ENCODE data around the gene GNA15. TPM values are rescaled to one million over a fixed set of nuclear protein-coding genes. Genes with fewer than 3 reads are reported as not detected.
A peak's percentile ranks its signal among the peaks of the same experiment; 100 is the strongest.

Gene GNA15
- total and polyA plus RNA-seq, 12 donors = 0.61 to 16.3 (median 6.8) TPM

DNA sequence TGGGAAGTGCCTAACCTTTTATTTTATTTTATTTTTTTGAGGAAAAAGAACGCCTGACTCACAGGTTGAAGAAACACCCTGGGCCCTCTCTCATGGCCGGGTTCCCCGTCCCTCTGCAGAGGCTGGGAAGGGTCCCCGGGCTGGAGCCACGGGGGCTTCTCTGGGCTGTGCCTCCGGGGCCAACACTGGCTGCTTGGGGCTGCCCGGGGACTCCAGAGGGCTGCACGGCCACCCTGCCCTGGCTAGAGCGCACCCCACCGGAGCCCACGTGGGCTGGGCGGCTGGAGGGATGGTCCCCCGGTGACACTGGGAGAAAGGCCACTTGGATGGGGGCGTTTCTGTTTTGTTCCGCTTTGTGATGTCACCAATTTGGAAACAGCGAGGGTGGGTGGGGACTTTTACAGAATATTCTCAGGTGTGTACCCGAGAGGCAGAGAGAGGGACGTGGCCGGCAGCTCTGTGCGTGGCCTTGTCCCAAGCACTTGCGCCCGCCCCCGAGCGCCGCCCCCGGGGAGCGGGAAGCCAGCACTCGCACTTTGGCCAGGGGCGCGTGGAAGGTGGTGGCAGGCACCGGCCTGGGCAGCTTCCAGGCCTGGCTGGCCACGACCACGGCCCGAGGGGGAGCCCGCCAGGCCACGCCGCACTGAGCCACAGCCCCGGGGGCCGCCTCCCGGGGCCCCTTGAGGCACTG lies 13.9 kb upstream of the GNA15 start:
- TF ChIP-seq POLR2A (IDR thresholded peaks at IDR 0.05) = no peak
- TF ChIP-seq, protein P1, sequence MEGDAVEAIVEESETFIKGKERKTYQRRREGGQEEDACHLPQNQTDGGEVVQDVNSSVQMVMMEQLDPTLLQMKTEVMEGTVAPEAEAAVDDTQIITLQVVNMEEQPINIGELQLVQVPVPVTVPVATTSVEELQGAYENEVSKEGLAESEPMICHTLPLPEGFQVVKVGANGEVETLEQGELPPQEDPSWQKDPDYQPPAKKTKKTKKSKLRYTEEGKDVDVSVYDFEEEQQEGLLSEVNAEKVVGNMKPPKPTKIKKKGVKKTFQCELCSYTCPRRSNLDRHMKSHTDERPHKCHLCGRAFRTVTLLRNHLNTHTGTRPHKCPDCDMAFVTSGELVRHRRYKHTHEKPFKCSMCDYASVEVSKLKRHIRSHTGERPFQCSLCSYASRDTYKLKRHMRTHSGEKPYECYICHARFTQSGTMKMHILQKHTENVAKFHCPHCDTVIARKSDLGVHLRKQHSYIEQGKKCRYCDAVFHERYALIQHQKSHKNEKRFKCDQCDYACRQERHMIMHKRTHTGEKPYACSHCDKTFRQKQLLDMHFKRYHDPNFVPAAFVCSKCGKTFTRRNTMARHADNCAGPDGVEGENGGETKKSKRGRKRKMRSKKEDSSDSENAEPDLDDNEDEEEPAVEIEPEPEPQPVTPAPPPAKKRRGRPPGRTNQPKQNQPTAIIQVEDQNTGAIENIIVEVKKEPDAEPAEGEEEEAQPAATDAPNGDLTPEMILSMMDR (IDR thresholded peaks at IDR 0.05) = no peak
- H3K36me3 ChIP-seq (replicated peaks in 1 of 2) = peaks cover 0 to 36% of the 10 kb centered on the region in 2 donors
- H3K4me3 ChIP-seq = no peak overlapping the region
- H3K27me3 ChIP-seq = no peaks in the 10 kb centered on the region
- intact Hi-C loops (cut with DNase I) = loop anchor here in 1 of 2 donors (10.0 kb wide), 1 partner anchor 47 kb away; no protein-coding TSS in a partner anchor
- peak in 1 of 7 donors; percentile 17 for DNase-seq
- peaks cover 0 to 8% of the 10 kb centered on the region in 2 donors for H3K4me1 ChIP-seq (replicated peaks in 1 of 2)
- no peak overlapping the region for H3K27ac ChIP-seq
- H3K9me3 ChIP-seq (replicated peaks in 1 of 3) = no peaks in the 10 kb centered on the region
- WGBS, 4 donors = 86 to 93% (median 91%) methylated on average over 20 to 40 of the region's 40 CpGs

DNA sequence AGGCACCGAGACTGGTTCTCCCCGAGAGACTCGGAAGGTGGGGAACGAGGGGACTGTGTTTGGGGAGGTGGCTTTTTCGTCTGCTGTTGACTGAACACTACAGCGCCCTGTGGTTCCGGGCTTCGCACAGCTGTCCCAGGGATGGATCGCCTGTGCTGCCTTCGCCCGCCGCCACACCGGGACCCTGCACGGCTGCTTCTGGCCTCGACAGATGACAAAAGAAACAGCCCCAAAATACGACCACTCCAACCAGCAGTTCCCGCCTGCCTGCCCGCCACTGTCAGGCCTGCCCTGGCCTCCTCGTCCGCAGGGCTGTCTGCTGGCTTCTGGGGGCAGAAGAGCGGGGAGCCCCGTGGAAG lies 13.3 kb upstream of the GNA15 start:
- intact Hi-C loops (cut with DNase I) = loop anchor here in 1 of 2 donors (10.0 kb wide), 1 partner anchor 48 kb away; no protein-coding TSS in a partner anchor
- peaks cover 0 to 8% of the 10 kb centered on the region in 2 donors for H3K4me1 ChIP-seq (replicated peaks in 1 of 2)
- DNase-seq = peak in 1 of 7 donors; percentile 19
- no peak for TF ChIP-seq POLR2A (IDR thresholded peaks at IDR 0.05)
- TF ChIP-seq, protein P1 (IDR thresholded peaks at IDR 0.05) = no peak
- WGBS, 4 donors = 92 to 93% (median 93%) methylated on average over 12 to 22 of the region's 22 CpGs
- H3K27me3 ChIP-seq = no peaks in the 10 kb centered on the region
- peaks cover 0 to 34% of the 10 kb centered on the region in 2 donors for H3K36me3 ChIP-seq (replicated peaks in 1 of 2)
- no peak overlapping the region for H3K4me3 ChIP-seq
- H3K27ac ChIP-seq = no peak overlapping the region
- no peaks in the 10 kb centered on the region for H3K9me3 ChIP-seq (replicated peaks in 1 of 3)

DNA sequence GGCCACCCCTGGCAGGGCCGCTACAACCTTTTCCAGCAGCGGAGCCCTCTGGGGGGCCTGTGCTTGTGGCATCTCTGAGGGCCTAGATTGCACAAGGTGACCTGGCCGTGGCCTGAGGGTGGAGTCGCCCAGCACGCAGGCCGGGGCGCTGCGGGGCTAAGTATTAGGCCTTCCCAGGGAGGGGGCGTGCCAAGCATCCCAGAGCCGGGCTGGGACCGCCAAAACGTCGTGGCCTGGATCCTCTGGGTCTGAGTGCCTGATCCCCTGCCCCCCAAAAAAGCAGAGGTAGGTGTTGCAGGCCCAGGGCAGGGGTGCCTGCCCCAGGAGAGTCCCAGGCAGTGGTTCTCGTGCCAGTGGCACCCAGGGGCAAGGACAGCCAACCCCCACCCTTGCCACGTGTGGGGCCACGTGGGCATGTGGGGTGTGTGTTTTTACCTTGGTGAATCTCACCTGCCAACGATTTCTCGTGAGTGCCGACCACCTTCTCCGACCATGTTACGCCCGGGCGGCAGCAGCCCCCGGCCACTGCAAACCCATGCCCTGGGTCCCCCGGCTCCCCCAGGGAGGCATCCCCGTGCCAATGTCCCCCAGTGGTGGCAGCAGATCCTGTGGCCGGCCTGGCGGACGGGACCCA lies 12.6 kb upstream of the GNA15 start:
- Histone ChIP-seq H3K9me3 (replicated peaks in 1 of 3) (no peaks in the 10 kb centered on the region), H3K27ac (no peak overlapping the region), H3K4me3 (no peak overlapping the region), H3K36me3 (replicated peaks in 1 of 2) (peaks cover 0 to 30% of the 10 kb centered on the region in 2 donors), H3K4me1 (replicated peaks in 1 of 2) (peaks cover 0 to 8% of the 10 kb centered on the region in 2 donors), H3K27me3 (no peaks in the 10 kb centered on the region)
- peak in 2 of 7 donors; percentile 25 to 42 for DNase-seq
- WGBS, 4 donors = 59 to 74% (median 67%) methylated on average over 16 to 29 of the region's 29 CpGs
- intact Hi-C loops (cut with DNase I) = loop anchor here in 1 of 2 donors (10.0 kb wide), 1 partner anchor 48 kb away; no protein-coding TSS in a partner anchor
- TF ChIP-seq POLR2A (IDR thresholded peaks at IDR 0.05) = no peak
- TF ChIP-seq, protein P1 (IDR thresholded peaks at IDR 0.05) = no peak

DNA sequence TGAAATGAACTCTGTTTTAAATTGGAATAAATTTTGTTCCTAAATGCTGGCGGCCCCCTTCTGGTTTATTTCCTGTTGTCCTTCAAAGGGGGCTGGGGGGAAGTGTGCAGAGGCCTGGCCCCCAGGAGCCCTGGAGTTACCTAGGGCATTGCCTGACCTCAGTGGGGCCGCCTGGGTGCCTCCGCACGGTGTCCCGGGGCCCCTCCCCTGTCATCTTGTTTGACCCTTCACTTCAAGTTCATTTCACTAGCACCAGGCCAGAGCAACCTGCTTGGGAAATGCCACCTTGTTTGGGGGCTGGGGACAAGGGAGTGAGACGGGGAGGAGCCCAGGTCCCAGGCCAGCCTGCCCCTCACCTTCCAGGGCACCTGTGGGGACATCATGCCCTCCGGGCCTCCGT lies 11.9 kb upstream of the GNA15 start:
- 16 to 28% (median 25%) methylated on average over 8 of the region's 8 CpGs for WGBS, 4 donors
- no peak for DNase-seq
- intact Hi-C loops (cut with DNase I) = loop anchor here in 1 of 2 donors (10.0 kb wide), 1 partner anchor 49 kb away; no protein-coding TSS in a partner anchor
- Histone ChIP-seq H3K9me3 (replicated peaks in 1 of 3) (no peaks in the 10 kb centered on the region), H3K4me1 (replicated peaks in 1 of 2) (peaks cover 0 to 8% of the 10 kb centered on the region in 2 donors), H3K27ac (no peak overlapping the region), H3K36me3 (replicated peaks in 1 of 2) (peaks cover 0 to 25% of the 10 kb centered on the region in 2 donors), H3K27me3 (no peaks in the 10 kb centered on the region), H3K4me3 (no peak overlapping the region)
- TF ChIP-seq POLR2A (IDR thresholded peaks at IDR 0.05) = no peak
- TF ChIP-seq, protein P1 (IDR thresholded peaks at IDR 0.05) = no peak

Measured in adrenal gland (tissue), 12 donors.